NCI-H446 (cell line): ENCODE data around the gene TALDO1.

Experiments
- DNase-seq, 2 experiments: peaks; one replicate each; lab custom pipeline; 2025; lab: John Stamatoyannopoulos, UW

The TALDO1 gene

DNA sequence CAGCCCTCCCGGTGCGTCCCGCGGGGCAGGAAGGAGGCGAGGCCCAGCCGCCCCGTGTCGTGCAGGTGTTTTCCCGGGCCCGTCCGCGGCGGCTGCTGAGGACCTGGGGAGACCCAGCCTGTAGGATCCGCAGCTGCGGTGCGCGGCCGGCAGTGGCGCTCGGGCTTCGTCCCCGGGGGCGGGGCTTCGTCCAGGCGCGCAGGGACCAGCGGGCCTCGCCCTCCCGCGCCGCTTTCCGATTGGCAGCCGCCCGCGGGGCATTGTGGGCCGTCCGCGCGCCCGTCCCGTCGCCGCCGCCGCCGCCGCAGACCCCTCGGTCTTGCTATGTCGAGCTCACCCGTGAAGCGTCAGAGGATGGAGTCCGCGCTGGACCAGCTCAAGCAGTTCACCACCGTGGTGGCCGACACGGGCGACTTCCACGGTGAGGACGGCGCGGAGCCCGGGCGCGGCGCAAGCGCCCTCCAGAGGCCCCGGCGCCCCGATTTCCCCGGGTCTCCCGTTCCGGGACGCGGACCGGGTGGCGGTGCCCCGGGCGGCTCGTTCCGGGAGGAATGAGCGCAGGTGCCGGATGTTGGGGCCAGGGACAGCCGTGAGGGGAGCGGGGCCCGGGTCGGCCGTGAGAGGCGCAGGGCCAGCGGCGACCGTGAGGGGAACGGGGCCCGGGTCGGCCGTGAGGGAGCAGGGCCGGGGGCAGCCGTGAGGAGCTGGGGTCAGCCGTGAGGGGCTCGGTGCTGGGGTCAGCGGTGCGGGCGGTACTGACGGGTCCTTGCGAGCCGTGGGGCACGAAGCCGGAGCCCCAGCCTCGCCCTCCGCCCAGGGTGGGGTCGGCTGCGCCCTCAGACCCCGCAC lies at the start of gene TALDO1:
Gene TALDO1, plus strand, starts transcription at position 307 of the 849 bp plus-strand sequence. Its CDS starts 18 bp downstream, at position 325.
- peak; percentile 77 to 92 for DNase-seq

DNA sequence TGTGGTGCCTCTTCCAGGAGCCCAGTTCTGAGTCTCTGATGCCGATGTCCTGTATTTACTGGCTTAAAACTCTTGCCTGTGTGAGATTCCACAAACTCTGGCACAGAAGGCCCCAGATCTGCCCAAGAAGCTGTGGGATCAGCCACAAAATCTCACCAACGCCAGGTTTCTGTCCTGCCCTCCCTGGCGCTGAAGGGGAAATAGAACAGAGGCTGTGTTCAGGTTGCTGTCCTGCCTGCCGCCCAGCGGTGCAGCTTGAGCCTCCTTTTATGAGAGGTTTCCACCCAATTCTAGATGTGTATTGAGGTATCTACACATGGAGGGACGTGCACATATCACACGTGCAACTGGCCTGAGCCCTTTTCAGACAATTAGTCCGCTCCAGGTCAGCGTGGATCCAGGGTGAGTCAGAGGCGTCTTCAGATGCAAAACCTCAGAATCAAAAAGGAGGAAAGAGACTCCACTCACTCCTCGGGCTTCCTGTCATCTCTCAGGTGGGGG lies 49.4 kb upstream of the TALDO1 start:
- DNase-seq, result no peak

DNA sequence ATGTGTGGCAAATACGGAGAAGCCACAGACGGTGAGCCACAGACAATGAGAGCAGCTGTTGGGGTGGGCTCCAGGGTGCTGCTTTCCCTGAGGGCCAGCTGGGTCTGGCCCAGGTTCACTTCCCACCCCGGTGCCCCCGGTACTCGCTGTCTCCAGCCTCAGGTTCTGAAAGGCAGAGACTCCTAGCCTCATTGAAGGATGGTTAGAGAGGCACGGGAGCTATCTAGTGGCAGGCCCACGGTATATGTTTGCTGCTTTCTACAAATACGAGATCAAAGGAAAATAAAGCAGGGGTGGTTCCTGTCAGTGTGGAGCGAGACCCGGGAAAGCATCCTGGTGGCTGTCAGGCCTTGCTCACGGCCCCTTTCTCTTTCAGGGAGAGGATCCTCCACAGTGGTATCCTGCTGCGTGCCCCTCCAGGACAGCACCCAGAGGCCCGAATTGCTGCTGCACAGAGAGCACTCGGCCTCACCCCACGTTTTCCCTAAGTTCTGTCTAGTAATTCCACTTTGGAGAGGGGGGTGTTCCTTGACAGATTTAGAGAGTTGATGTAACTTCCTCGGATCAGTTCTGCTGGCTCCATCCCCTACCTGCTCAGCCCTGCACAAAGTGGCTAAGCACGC lies 48.7 kb upstream of the TALDO1 start:
- DNase-seq, result no peak

DNA sequence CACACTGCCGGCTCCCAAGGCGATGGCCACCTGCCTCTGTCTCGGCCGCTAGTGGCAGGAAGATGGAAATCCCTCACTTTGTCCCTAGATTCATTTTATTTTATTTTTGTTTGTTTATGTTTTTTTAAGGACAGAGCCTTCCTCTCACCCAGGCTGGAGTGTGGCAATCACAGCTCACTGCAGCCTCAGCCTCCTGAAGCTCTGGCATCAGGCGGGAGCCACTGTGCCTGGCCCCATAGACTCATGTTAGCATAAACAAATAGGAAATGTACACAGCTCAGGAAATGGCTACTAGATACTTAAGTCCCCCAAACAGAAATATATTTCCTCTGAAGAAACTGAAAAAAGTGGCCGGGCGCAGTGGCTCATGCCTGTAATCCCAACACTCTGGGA lies 48.2 kb upstream of the TALDO1 start:
- no peak for DNase-seq

DNA sequence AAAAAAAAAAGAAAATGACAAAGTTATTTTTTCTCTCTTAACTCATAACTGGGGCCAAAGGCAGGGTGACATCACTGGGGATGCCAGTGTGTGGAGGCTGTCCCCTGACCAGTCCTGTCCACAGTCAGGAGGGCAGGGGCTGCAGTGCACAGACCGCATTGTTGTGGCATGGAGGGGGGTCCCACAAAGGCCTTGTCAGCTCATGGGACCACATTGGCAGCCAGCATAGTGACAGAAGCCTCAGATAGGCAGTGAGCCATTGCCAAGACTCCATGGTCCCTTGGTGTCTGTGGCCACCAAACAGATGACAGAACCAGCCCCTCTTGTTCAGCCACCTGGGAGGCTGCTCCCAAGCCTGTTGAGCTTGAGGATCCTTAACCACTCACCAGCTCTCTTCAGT lies 47.5 kb upstream of the TALDO1 start:
- DNase-seq, result no peak

GRCh38 chr11:701741-702461 lies 45.4 kb upstream of the TALDO1 start:
- no peak for DNase-seq

DNA sequence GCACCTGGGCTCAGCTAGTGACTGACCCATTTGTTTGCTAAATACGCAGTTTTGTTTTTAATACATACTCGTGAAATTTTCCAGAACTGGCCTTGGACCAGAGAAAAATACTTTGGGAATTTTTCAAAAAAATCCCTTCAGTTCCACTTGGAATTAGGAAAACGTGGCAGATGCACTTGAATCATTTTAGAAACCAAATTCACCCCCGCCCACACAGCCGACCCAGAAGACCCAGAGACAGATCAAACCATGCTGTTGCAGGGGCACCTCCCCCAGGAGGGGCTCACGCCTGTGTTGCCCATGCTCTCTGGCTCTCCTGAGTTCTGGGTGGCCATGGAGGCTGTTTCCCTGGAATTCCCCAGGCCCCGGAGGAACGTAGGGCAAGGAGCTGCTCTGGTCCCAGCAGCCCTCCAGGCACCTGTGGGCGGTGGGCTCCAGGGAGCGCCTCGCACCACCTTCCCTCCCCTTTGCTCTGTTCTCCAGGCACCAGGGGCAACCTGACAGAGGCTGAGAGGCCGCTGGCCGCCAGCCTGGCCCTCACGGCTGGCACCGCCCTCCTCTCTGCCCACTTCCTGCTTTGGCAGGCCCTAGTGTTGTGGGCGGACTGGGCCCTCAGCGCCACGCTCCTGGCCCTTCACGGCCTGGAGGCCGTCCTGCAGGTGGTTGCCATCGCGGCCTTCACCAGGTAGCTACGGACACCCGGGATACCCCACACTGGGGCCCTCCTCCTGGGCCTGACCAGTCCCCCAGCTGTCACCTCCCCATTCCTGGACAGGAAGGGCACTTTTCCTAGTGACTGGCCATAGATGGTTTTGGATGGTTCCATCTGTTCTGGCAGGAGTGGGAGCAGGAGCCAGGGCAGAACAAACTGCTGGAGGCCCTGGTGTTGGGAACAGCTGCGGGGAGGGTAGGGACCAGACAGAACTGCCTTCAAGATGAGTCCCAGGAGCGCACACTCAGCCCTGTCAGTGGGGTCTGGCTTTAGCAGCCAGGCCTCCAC lies 44.5 kb upstream of the TALDO1 start:
- DNase-seq, result no peak

GRCh38 chr11:703506-703905 lies 43.8 kb upstream of the TALDO1 start:
- DNase-seq, result no peak

DNA sequence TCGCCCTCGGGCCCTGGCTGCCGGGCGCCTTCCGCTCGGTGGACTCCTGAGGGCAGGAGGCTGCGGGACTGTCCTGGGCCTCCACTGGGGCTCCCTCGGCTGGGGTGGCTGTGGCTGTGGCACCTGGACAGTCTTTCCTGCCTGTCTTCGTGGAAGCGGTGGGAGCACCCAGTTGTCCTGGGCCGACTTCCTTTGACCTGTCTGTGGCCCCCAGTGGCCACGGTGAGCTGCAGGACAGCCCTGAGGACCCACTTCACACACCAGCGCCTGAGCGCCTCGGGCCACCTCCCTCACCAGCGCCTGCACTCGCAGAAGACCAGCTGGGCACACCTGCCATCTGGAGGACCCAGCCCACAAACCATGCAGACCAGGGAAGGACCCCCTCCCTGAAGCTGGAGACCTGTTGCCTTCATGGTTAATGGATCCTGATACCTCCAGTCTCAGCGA lies 43.0 kb upstream of the TALDO1 start:
- DNase-seq, result no peak

DNA sequence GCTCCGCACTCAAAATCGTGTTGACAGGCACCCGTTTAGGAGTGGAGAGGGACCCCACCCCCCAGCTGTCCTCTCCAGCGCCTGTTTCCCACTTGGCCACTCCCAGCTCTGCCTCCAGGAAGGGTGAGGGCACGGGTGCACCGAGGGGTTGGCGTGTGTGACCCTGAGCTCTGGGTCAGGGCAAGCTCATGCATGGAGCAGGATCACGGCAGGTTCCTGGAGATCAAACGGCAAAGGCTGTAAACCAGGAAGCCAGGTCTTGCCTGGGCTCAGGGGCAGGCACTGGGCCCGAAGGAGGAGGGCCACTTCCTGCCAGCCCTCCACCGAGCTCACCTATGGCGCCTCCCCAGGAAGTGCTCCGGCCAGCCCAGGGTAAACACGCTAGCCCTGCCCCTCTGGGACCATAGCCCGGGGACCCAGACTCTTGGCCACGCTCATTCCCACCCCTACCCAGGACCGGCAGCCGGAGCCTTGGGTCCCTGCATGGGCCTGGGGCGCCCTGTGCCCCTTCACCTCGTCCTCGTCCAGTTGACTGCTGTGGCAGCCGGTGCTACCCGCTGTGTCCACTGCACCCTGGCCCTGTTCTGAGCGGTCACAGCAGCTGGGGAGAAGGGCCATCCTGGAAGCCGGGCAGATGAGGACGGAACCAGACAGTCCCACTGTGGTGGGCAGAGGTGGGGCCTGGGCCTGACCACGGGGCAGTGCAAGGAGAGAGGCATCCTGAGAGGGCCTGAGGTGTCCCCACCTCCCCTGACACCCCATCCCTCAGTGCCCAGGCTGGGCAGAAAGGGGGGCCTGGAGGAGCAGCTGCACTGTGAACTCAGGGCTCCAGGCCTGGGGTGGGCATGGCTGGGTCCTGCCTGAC lies 42.3 kb upstream of the TALDO1 start:
- DNase-seq, result no peak

DNA sequence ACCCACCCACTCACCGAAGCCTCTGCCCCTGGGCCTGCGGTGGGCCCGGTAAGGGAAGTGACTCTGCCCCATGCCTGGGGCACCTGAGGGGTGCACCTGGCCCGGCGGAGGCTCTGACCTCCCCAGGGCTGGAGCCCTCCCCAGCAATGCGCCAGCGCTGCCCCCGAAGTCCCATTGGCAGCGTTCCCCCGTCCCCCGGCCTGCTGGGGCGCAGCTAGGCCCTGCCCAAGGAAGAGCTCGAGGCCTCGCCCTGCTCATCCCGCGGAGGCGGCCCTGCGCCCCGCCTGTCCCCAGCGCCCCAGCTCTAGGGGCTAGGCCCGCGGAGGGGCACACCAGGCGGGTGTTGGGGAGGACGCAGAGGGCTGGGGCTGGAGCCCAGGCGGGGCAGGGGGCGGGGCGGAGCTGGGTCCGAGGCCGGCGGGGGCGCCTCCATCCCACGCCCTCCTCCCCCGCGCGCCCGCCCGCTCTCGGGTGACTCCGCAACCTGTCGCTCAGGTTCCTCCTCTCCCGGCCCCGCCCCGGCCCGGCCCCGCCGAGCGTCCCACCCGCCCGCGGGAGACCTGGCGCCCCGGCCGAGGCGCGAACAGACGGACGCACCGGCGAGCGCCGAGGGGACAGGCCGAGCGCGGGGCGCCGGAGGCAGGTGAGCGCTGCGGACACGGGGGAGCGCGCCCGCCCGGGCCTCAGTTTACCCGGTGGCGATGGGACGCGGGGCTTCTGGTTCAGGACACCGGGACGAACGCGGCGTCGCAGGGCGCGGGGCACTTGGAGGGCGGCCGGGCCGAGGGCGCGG lies 41.4 kb upstream of the TALDO1 start, which contains the start of gene EPS8L2:
Gene EPS8L2, plus strand, starts transcription at position 586 of the 793 bp plus-strand sequence. CDS start 3,177 bp downstream, outside the sequence.
- DNase-seq, result no peak

DNA sequence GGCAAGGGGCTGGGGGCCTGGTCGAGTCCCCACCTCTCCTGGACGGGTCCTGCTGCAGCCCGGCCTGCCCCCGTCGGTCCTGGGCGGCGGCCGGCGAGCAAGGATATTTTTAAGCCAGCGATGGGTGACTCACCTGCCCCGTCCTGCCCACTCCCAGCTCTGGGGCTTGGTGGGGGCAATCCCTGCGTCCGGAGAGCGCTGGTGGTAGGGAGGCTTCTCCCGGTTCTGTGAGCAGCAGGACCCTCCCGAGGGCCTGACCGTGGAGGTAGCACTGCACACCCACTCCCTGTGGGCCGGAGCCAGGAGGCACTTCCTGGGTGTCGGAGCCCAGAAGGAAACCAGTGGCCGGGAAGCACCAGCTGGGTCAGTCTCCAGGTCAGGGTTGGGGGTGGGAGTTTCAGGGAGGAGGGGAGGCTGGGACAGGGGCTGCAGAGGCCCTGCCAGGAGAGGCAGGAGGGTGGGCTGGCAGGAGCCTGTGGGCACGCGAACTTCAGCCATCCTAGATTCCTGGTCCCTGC lies 40.8 kb upstream of the TALDO1 start:
- DNase-seq, result no peak

DNA sequence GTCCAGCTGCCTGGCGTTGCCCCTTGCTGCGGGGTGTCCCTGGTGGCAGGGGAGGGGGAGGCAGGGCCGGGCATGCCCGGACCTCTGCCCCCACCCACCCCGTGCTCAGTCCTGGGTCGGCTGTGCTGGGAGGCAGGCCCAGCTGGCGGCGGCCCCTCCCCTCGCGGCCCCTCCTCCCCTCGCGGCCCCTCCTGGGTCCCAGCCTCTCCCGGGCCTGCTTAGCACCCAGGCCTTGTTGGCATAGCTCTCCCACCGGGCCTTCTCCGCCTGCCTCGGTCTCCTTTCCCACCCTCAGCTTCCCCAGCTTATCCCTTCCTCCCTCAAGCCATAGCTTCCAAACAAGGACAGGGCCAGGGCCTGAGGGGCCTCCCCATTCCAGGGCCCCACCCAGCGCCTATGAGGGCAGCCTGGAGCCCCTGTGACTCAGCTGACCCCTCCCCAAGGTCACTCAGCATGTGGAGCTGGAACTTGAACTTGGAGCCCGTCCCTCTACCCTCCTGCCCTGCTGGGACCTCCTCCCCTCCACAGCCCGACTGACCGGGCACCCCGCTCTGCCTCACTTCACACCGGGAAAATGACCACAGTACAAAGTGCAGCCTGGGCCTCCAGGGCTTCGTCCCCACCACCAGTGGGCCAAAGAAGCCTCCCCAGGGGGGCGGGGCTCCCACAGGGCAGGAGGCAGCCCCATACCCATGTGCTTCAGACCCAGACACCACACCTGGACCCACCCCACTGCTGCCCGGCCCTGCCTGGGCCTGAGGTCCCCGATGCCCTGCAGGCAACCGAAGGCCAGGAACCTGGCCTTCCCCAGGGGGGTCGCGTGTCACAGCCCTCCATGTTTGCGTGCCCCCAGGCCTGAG lies 40.1 kb upstream of the TALDO1 start:
- DNase-seq, result no peak

GRCh38 chr11:707817-708420 lies 39.3 kb upstream of the TALDO1 start:
- DNase-seq, result no peak

DNA sequence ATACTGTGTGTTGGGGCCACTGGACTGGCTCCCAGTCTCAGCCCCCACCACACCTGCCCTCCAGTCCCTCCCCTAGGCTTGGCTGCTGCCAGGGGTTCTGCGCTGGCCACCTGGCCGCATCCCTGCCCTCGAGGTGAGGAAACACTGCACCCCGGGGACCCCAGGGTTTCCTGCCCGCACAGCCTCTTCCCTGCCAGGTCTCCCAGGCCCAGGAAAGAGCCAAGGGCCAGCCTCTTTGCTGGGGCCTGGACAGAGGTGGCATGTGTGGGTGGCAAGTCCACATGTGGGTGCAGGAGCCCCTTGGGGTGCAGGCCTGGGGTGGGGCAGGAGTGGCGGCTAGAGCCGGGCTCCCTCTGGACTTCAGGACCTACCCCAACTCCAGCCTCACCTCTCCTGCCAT lies 38.8 kb upstream of the TALDO1 start:
- DNase-seq, result no peak

DNA sequence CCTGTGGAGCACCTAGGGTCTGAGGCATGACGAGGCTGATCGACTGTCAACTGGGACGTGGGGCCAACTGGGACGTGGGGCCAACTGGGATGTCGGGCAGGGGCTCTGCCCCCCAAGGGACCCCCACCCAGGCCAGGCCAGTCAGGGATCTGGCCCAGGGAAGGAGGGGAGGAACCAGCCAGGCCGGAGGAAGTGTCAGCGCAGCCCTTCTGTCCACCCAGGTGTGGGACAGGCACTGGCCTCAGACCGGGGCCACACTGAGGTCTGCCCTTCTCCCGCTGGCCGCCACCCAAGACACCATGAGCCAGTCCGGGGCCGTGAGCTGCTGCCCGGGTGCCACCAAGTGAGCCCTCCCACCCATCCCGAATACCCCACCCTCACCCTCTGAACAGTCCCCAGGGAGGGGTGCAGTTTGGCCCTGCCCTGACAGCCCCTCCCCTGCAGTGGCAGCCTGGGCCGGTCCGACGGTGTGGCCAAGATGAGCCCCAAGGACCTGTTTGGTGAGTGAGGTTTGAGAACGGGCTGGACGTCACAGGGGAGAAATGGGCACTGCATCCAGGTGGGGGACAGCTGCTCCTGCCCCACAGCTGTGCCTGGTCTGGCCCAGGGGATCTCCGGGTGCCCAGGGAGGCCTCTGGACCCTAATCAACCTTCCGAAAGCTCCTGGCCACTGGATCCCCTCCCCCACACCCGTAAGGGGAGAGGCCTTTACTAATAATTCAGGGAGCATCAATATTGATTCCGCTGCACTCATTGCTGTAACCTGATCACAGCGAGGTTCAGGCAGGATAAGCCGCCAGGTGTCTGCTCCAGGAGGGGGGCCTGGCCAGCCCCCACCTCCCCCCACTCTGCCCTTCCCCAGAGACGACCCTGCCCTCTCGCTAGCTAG lies 37.9 kb upstream of the TALDO1 start:
- DNase-seq, result no peak

DNA sequence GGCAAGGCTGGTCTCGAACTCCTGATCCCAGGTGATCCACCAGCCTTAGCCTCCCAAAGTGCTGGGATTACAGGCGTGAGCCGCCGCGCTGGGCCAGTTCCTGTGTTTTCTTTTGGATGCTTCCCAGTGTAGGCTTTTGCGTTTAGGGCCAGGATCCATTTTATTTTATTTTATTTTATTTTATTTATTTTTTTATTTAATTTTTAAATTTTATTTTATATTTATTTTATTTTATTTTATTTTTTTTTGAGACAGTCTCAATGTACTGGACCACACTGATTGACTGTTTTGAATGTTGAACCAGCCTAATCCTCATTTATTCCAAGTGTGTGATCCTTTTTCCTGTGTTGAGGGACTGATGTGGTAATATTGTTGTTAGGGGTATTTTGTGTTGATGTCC lies 32.8 kb upstream of the TALDO1 start:
- no peak for DNase-seq
